IPS-18c (cell line): Measurements from ENCODE around the gene CDK5RAP2.

Experiments
- H3K4me3 ChIP-seq: 2 replicates; pipeline ENCODE4 v1.7.0; 2013; ENCODE audit warnings: low read depth, mild to moderate bottlenecking, low read length, moderate library complexity; ENCODE audit not compliant: insufficient read depth
- H3K9me3 ChIP-seq: one replicate; pipeline ENCODE4 v1.6.1; 2013; ENCODE audit warnings: mild to moderate bottlenecking, low read length, moderate library complexity; ENCODE audit not compliant: control insufficient read depth, insufficient read depth

The CDK5RAP2 gene

GRCh38 chr9:120412425-120412951, 167.5 kb downstream of the CDK5RAP2 start:
- H3K9me3 ChIP-seq, result no peaks in the 10 kb centered on the region
- no peak overlapping the region for H3K4me3 ChIP-seq

- Histone ChIP-seq H3K9me3 (no peaks in the 10 kb centered on the region), H3K4me3 (no peak overlapping the region)
Measured at GRCh38 chr9:120411862-120412424, 168.0 kb downstream of the CDK5RAP2 start.

GRCh38 chr9:120410925-120411501, 169.0 kb downstream of the CDK5RAP2 start:
- Histone ChIP-seq H3K9me3 (no peaks in the 10 kb centered on the region), H3K4me3 (no peak overlapping the region)

- H3K4me3 ChIP-seq, result no peak overlapping the region
- no peaks in the 10 kb centered on the region for H3K9me3 ChIP-seq
Measured at GRCh38 chr9:120408680-120409258, 171.2 kb downstream of the CDK5RAP2 start.

- peaks cover 2% of the 10 kb centered on the region for H3K9me3 ChIP-seq
Measured at GRCh38 chr9:120405860-120406259, 174.1 kb downstream of the CDK5RAP2 start.

GRCh38 chr9:120405134-120405533, 174.8 kb downstream of the CDK5RAP2 start:
- Histone ChIP-seq H3K4me3 (no peak overlapping the region), H3K9me3 (peaks cover 2% of the 10 kb centered on the region)

More at GRCh38 chr9:120405860-120406259, 174.1 kb downstream of the CDK5RAP2 start:
- no peak overlapping the region for H3K4me3 ChIP-seq

GRCh38 chr9:120403543-120403856, 176.5 kb downstream of the CDK5RAP2 start:
- Histone ChIP-seq H3K4me3 (no peak overlapping the region), H3K9me3 (peaks cover 2% of the 10 kb centered on the region)

- no peak overlapping the region for H3K4me3 ChIP-seq
- H3K9me3 ChIP-seq, result peaks cover 2% of the 10 kb centered on the region
Measured at GRCh38 chr9:120402741-120403542, 177.0 kb downstream of the CDK5RAP2 start.

- Histone ChIP-seq H3K4me3 (no peak overlapping the region), H3K9me3 (peaks cover 2% of the 10 kb centered on the region)
Measured at GRCh38 chr9:120399940-120400339, 180.0 kb downstream of the CDK5RAP2 start.

GRCh38 chr9:120398286-120398685, 181.7 kb downstream of the CDK5RAP2 start:
- H3K9me3 ChIP-seq, result peaks cover 2% of the 10 kb centered on the region
- no peak overlapping the region for H3K4me3 ChIP-seq

GRCh38 chr9:120397453-120397852, 182.5 kb downstream of the CDK5RAP2 start:
- H3K4me3 ChIP-seq, result no peak overlapping the region
- peaks cover 2% of the 10 kb centered on the region for H3K9me3 ChIP-seq

- Histone ChIP-seq H3K9me3 (peaks cover 2% of the 10 kb centered on the region), H3K4me3 (no peak overlapping the region)
Measured at GRCh38 chr9:120396931-120397330, 183.0 kb downstream of the CDK5RAP2 start.

GRCh38 chr9:120396418-120396817, 183.5 kb downstream of the CDK5RAP2 start:
- Histone ChIP-seq H3K9me3 (no peaks in the 10 kb centered on the region), H3K4me3 (no peak overlapping the region)

- Histone ChIP-seq H3K9me3 (no peaks in the 10 kb centered on the region), H3K4me3 (no peak overlapping the region)
Measured at GRCh38 chr9:120395376-120395775, 184.6 kb downstream of the CDK5RAP2 start.

GRCh38 chr9:120394058-120394669, 185.8 kb downstream of the CDK5RAP2 start:
- H3K4me3 ChIP-seq, result no peak overlapping the region

GRCh38 chr9:120393386-120394057, 186.4 kb downstream of the CDK5RAP2 start:
- H3K4me3 ChIP-seq, result no peak overlapping the region
- no peaks in the 10 kb centered on the region for H3K9me3 ChIP-seq

More at GRCh38 chr9:120394058-120394669, 185.8 kb downstream of the CDK5RAP2 start:
- no peaks in the 10 kb centered on the region for H3K9me3 ChIP-seq

GRCh38 chr9:120392711-120393110, 187.3 kb downstream of the CDK5RAP2 start:
- Histone ChIP-seq H3K9me3 (no peaks in the 10 kb centered on the region), H3K4me3 (no peak overlapping the region)
